Subcutaneous abdominal adipose tissue (tissue), 5 donors: ENCODE results near the gene WDR70.
"Not testable (repeated sequence)": the region's sequence is repeated elsewhere in the genome, so short reads cannot be mapped to it uniquely, and the experiment has no call there.

ENCODE experiments used
- H3K27ac ChIP-seq: one replicate; pipeline ENCODE4 v1.7.0; 2013; ENCODE audit warnings: low read depth, mild to moderate bottlenecking, inconsistent platforms, low read length, moderate library complexity
- H3K27me3 ChIP-seq, 5 donors: one replicate each; pipeline ENCODE4 v1.7.0; 2013; ENCODE audit warnings: low read length in 5 of 5, inconsistent platforms in 1 of 5; ENCODE audit not compliant: control insufficient read depth in 5 of 5, insufficient read depth in 4 of 5
- H3K36me3 ChIP-seq, 5 donors: one replicate each; pipeline ENCODE4 v1.7.0; 2013; ENCODE audit warnings: low read length in 5 of 5; ENCODE audit not compliant: control insufficient read depth in 5 of 5, insufficient read depth in 5 of 5
- H3K4me1 ChIP-seq, 5 donors: one replicate each; pipeline ENCODE4 v1.7.0; 2013; ENCODE audit warnings: low read length in 5 of 5, mild to moderate bottlenecking in 3 of 5, moderate library complexity in 1 of 5; ENCODE audit not compliant: control insufficient read depth in 5 of 5, insufficient read depth in 5 of 5
- H3K4me3 ChIP-seq, 5 donors: one replicate each; pipeline ENCODE4 v1.7.0; 2013; ENCODE audit warnings: low read length in 5 of 5, low read depth in 1 of 5
- H3K9ac ChIP-seq, 5 donors: one replicate each; pipeline ENCODE4 v1.7.0; 2013; ENCODE audit warnings: low read length in 5 of 5, mild to moderate bottlenecking in 4 of 5, moderate library complexity in 3 of 5
- H3K9me3 ChIP-seq, 5 donors: one replicate each; pipeline ENCODE4 v1.7.0; 2013; ENCODE audit warnings: low read length in 5 of 5; ENCODE audit not compliant: control insufficient read depth in 5 of 5
- donor health status: healthy.
- donor health status: healthy.
- donor health status: healthy.
- donor health status: healthy.
- donor health status: healthy.

WDR70 gene

GRCh38 chr5:37645707-37646106 lies 266.6 kb downstream of the WDR70 start:
- Histone ChIP-seq H3K9me3 (peaks cover 0 to 9% (median 0%) of the 10 kb centered on the region in 5 donors), H3K4me1 (peaks cover 0 to 4% (median 0%) of the 10 kb centered on the region in 5 donors), H3K4me3 (no peak overlapping the region), H3K36me3 (peaks cover 0 to 2% (median 0%) of the 10 kb centered on the region in 5 donors), H3K9ac (no peak overlapping the region), H3K27ac (no peak overlapping the region), H3K27me3 (no peaks in the 10 kb centered on the region)

DNA sequence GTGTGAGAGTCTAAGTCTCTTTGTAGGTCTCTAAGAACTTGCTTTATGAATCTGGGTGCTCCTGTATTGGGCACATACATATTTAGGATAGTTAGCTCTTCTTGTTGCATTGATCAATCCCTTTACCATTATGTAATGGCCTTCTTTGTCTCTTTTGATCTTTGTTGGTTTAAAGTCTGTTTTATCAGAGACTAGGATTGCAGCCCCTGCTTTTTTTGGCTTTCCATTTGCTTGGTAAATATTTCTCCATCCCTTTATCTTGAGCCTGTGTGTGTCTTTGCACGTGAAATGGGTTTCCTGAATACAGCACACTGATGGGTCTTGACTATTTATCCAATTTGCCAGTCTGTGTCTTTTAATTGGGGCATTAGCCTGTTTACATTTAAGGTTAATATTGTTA lies 275.4 kb downstream of the WDR70 start:
- not testable (repeated sequence) for H3K36me3 ChIP-seq, H3K9me3 ChIP-seq, H3K4me3 ChIP-seq, H3K9ac ChIP-seq, H3K4me1 ChIP-seq, H3K27me3 ChIP-seq, H3K27ac ChIP-seq

- Histone ChIP-seq H3K4me1 (peaks cover 0 to 10% (median 0%) of the 10 kb centered on the region in 5 donors), H3K36me3 (no peaks in the 10 kb centered on the region), H3K27me3 (no peaks in the 10 kb centered on the region), H3K9ac (no peak overlapping the region), H3K4me3 (no peak overlapping the region), H3K27ac (no peak overlapping the region), H3K9me3 (peaks cover 0 to 6% (median 2%) of the 10 kb centered on the region in 5 donors)
Measured at GRCh38 chr5:37657046-37657445, 277.9 kb downstream of the WDR70 start.

DNA sequence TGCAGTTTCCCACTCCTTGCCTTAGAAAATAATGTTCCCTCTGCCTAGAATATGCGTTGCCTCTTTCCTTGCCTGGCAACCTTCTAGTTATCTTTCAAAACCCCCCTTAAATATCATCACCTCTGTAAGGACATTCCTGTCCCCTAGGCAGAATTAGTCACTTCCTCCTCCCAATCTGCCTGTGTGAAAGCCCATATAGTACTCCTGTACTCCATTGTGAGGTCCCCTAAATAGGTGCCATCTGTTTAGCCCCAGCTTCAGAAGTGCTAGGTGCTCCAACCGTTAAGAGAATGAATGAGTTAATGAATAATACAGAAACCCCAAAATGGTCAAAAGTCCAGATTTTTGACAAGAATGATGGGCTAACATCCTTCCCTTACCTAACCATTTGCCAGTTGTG lies 279.3 kb downstream of the WDR70 start:
- no peak overlapping the region for H3K27ac ChIP-seq
- no peaks in the 10 kb centered on the region for H3K36me3 ChIP-seq
- peaks cover 0 to 21% (median 2%) of the 10 kb centered on the region in 5 donors for H3K4me1 ChIP-seq
- H3K9ac ChIP-seq, result no peak overlapping the region
- H3K27me3 ChIP-seq, result no peaks in the 10 kb centered on the region
- no peak overlapping the region for H3K4me3 ChIP-seq
- H3K9me3 ChIP-seq, result peaks cover 0 to 6% (median 2%) of the 10 kb centered on the region in 5 donors

GRCh38 chr5:37660319-37660718 lies 281.2 kb downstream of the WDR70 start:
- Histone ChIP-seq H3K27ac (no peak overlapping the region), H3K27me3 (no peaks in the 10 kb centered on the region), H3K36me3 (no peaks in the 10 kb centered on the region), H3K9me3 (peaks cover 0 to 2% (median 0%) of the 10 kb centered on the region in 5 donors), H3K9ac (no peak overlapping the region), H3K4me3 (no peak overlapping the region), H3K4me1 (peaks cover 0 to 34% (median 6%) of the 10 kb centered on the region in 5 donors)

DNA sequence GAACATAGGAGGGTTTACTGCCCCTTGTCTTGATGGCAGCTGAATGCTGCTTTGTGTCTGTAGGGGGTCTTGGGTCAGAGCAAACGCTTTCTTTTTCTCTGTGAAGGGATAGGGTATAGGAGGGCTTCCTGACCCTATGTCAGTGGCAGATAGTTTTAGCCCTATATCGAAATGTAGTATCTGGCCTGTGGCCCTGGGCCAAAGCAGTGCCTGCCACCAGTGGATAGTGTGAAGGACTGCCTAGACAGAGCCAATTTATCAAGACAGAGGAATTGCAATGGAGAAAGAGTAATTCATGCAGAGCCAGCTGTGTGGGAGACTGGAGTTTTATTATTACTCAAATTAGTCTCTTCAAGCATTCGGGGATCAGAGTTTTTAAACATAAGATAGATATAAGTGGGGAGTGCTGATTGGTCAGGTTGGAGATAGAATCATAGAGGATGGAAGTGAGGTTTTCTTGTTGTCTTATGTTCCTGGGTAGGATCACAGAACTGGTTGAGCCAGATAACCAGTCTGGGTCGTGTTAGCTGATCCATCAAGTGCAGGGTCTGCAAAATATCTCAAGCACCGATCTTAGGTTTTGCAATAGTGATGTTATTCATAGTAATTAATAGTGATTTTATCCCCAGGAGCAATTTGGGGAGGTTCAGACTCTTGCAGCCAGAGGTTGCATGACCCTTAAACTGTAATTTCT lies 282.3 kb downstream of the WDR70 start:
- Histone ChIP-seq H3K36me3 (no peaks in the 10 kb centered on the region), H3K9ac (no peak overlapping the region), H3K4me1 (peaks cover 0 to 45% (median 12%) of the 10 kb centered on the region in 5 donors), H3K27ac (no peak overlapping the region), H3K9me3 (no peaks in the 10 kb centered on the region), H3K4me3 (no peak overlapping the region), H3K27me3 (no peaks in the 10 kb centered on the region)

DNA sequence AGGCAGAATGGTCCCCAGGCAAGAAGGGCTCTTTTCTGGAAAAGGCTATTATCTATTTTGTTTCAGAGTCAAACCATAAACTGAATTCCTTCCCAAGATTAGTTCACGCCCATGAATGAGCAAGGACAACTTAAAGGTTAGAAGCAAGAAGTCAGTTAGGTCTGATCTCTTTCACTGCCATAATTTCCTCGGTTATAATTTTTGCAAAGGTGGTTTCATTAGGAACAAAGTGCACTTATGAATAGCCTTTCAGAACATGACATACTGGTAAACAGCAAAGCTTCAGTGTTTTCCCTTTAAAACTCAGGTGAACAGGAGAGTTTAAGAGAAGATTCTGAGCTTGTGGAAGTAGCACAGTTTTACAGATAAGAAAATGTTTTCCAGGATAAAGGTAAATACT lies 282.8 kb downstream of the WDR70 start:
- Histone ChIP-seq H3K9ac (no peak overlapping the region), H3K4me1 (peaks cover 0 to 45% (median 13%) of the 10 kb centered on the region in 5 donors), H3K9me3 (no peaks in the 10 kb centered on the region), H3K36me3 (no peaks in the 10 kb centered on the region), H3K27ac (no peak overlapping the region), H3K4me3 (no peak overlapping the region), H3K27me3 (no peaks in the 10 kb centered on the region)

GRCh38 chr5:37662362-37662761 lies 283.2 kb downstream of the WDR70 start:
- Histone ChIP-seq H3K9me3 (no peaks in the 10 kb centered on the region), H3K9ac (peak overlapping the region in 1 of 5 donors; percentile 56), H3K36me3 (no peaks in the 10 kb centered on the region), H3K4me1 (peaks cover 0 to 45% (median 13%) of the 10 kb centered on the region in 5 donors), H3K27ac (peak overlapping the region; percentile 52), H3K4me3 (no peak overlapping the region), H3K27me3 (no peaks in the 10 kb centered on the region)

DNA sequence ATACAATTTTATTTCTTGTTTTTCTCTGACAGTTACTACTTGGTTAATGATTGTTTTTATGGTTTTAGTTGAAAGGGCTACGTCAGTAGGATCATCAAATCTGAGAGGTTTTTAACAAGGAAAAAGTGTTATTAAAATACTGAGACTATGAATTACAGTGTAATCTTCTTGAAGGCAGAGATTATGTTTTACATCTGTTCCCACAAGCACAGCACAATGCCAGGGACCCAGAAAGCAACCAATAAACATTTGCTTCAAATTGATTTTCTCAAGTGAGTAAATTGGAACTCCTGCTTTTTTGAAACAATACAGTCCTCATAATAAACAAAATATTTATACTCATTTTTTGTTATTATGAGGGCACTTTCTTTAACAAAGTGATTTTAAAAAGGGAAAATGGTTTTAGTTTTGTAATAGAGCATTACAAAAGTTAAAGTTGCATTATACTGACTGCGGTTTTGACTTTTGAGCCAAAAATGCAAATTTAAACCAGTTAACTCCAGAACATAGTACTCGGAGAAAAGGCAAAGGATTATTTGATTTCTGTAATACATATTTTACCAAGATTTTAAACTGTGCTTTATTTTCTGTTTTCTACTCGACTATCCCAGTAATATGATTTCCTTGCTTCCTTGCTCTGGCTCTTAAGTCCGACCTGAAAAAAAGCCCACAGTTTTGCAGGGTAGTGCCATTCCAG lies 283.8 kb downstream of the WDR70 start:
- Histone ChIP-seq H3K27me3 (no peaks in the 10 kb centered on the region), H3K36me3 (no peaks in the 10 kb centered on the region), H3K4me1 (peaks cover 0 to 45% (median 13%) of the 10 kb centered on the region in 5 donors), H3K27ac (peak overlapping the region; percentile 52), H3K9ac (peak overlapping the region in 3 of 5 donors; percentile 35 to 56 (median 38)), H3K9me3 (no peaks in the 10 kb centered on the region), H3K4me3 (no peak overlapping the region)

- Histone ChIP-seq H3K9me3 (no peaks in the 10 kb centered on the region), H3K4me1 (peaks cover 0 to 48% (median 13%) of the 10 kb centered on the region in 5 donors), H3K27me3 (no peaks in the 10 kb centered on the region), H3K9ac (peak overlapping the region in 2 of 5 donors; percentile 22 to 56), H3K36me3 (no peaks in the 10 kb centered on the region), H3K27ac (peak overlapping the region; percentile 52), H3K4me3 (no peak overlapping the region)
Measured at GRCh38 chr5:37663538-37663937, 284.4 kb downstream of the WDR70 start.
